K562 (cell line): ENCODE results near the gene SORCS2. TPM values are rescaled to one million over a fixed set of nuclear protein-coding genes. Genes with fewer than 3 reads are reported as not detected.

Experiments used
- ATAC-seq: fragments of 200-7000 bp; cut with Tn5 transposase; 3 replicates; pipeline ENCODE4 v1.9.1; 2020; ENCODE audit warnings: moderate library complexity
- BruUV-seq: library from RNA; stranded (reverse); fragments of 400-500 nt; replicated peaks from 2 replicates; lab custom pipeline; 2021; lab: Mats Ljungman, UMichigan
- CTCF ChIA-PET: fragments of 300-600 bp; formaldehyde crosslinking; extraction: SDS; loops from one replicate; lab custom pipeline; 2021; ENCODE audit warnings: low intra/inter-chr PET ratio; lab: Yijun Ruan, JAX
- POLR2A ChIA-PET: fragments of 300-600, 350-650 bp; sonication (Branson Sonifier 250); formaldehyde crosslinking; extraction: SDS; loops from one replicate; lab custom pipeline; 2021; ENCODE audit warnings: antibody characterized with exemption, inconsistent platforms; lab: Yijun Ruan, JAX
- DNase-seq, 4 experiments: peaks; one replicate each; pipeline versions ENCODE4 v3.0.0 to v3.0.0-alpha.2; 2011 to 2018; ENCODE audit warnings: low spot score in 3 of 4, mixed read lengths in 3 of 4; ENCODE audit errors: extremely low read depth in 1 of 4
- FAIRE-seq: peaks from 2 replicates; lab custom pipeline; 2011; peaks lifted over from hg19 to GRCh38; lab: Jason Lieb, UNC
- H2AFZ ChIP-seq: 2 replicates; pipeline ENCODE4 v1.6.0; 2011; ENCODE audit warnings: low read depth, low read length, control low read depth, inconsistent platforms
- H3K27ac ChIP-seq: fragments of 200-600 bp; 3 replicates; pipeline ENCODE4 v1.8.0; 2011; ENCODE audit warnings: low read depth, mild to moderate bottlenecking, control low read depth, inconsistent platforms, low read length, moderate library complexity, mixed read lengths; ENCODE audit errors: extremely low read depth
- H3K27me3 ChIP-seq, 2 experiments: fragments of 300-600 bp in 1 of 2; 2 replicates in 1 of 2; 3 replicates in 1 of 2; pipeline versions ENCODE4 v1.6.0 to v1.8.0; 2011; ENCODE audit warnings: inconsistent platforms in 2 of 2, low read length in 2 of 2, mild to moderate bottlenecking in 1 of 2, mixed read lengths in 1 of 2, moderate library complexity in 1 of 2; ENCODE audit not compliant: control insufficient read depth in 2 of 2, insufficient read depth in 2 of 2
- H3K36me3 ChIP-seq: fragments of 300-600 bp; 3 replicates; pipeline ENCODE4 v1.8.0; 2011; ENCODE audit warnings: mild to moderate bottlenecking, low read length, inconsistent platforms; ENCODE audit not compliant: control insufficient read depth, insufficient read depth
- H3K4me1 ChIP-seq, 2 experiments: fragments of 200-600 bp in 1 of 2; replicated peaks in 1 of 2; 2 replicates in 1 of 2; 3 replicates in 1 of 2; pipeline versions ENCODE4 v1.5.1 to v1.8.0; 2011; ENCODE audit warnings: inconsistent platforms in 2 of 2, low read length in 2 of 2, mild to moderate bottlenecking in 1 of 2, mixed read lengths in 1 of 2, moderate library complexity in 1 of 2; ENCODE audit not compliant: control insufficient read depth in 2 of 2, insufficient read depth in 2 of 2
- H3K4me2 ChIP-seq: 2 replicates; pipeline ENCODE4 v1.6.1; 2011; ENCODE audit warnings: low read length, control low read depth, inconsistent platforms, mixed read lengths; ENCODE audit not compliant: insufficient read depth
- H3K4me3 ChIP-seq: fragments of 200-600 bp; sonication (generic), shearing (Covaris generic); 2 replicates; pipeline ENCODE4 v1.5.1; 2016; ENCODE audit warnings: control low read depth, inconsistent platforms
- H3K79me2 ChIP-seq: fragments of 200-600 bp; 3 replicates; pipeline ENCODE4 v1.8.0; 2011; ENCODE audit warnings: low read length, inconsistent platforms; ENCODE audit not compliant: control insufficient read depth, insufficient read depth
- H3K9ac ChIP-seq, 2 experiments: 2 replicates each; pipeline versions ENCODE4 v1.6.0 to v1.6.1; 2011; ENCODE audit warnings: low read depth in 2 of 2, low read length in 2 of 2, control low read depth in 1 of 2, inconsistent platforms in 1 of 2, mild to moderate bottlenecking in 1 of 2, mixed read lengths in 1 of 2; ENCODE audit not compliant: insufficient read depth in 1 of 2
- H3K9me1 ChIP-seq: one replicate; pipeline ENCODE4 v1.6.0; 2011; ENCODE audit warnings: inconsistent platforms, mild to moderate bottlenecking, low read length, moderate library complexity; ENCODE audit not compliant: control insufficient read depth, insufficient read depth
- H3K9me3 ChIP-seq: replicated peaks from 2 replicates; pipeline ENCODE4 v1.5.1; 2011; ENCODE audit warnings: low read depth, low read length, inconsistent platforms; ENCODE audit not compliant: control insufficient read depth, insufficient read depth
- H4K20me1 ChIP-seq: replicated peaks from 2 replicates; pipeline ENCODE4 v1.6.1; 2011; ENCODE audit warnings: low read length, inconsistent platforms, mixed read lengths; ENCODE audit not compliant: control insufficient read depth, insufficient read depth
- C11orf30 ChIP-seq: fragments of 450-650 bp; IDR thresholded peaks from 2 replicates; pipeline ENCODE4 v1.6.1; 2016; ENCODE audit warnings: low read depth, mild to moderate bottlenecking
- CBFA2T3 ChIP-seq: fragments of 450-650 bp; IDR thresholded peaks from 2 replicates; pipeline ENCODE4 v1.6.1; 2017
- EZH2 ChIP-seq: IDR thresholded peaks from 2 replicates; pipeline ENCODE4 v1.6.1; 2012; ENCODE audit warnings: low read depth, mild to moderate bottlenecking, inconsistent platforms, low read length, borderline replicate concordance
- FOXK1 ChIP-seq: sonication (generic); formaldehyde crosslinking; IDR thresholded peaks from 2 replicates; pipeline ENCODE4 v1.8.0; 2022; ENCODE audit warnings: missing genetic modification reagents, mild to moderate bottlenecking, borderline replicate concordance
- MYNN ChIP-seq, 2 experiments: sonication (generic); formaldehyde crosslinking in 1 of 2; IDR thresholded peaks; 2 replicates each; pipeline versions ENCODE4 v1.5.0 to v1.6.1; 2016 to 2020; ENCODE audit warnings: antibody characterized with exemption in 1 of 2, missing genetic modification reagents in 1 of 2
- NELFE ChIP-seq: IDR thresholded peaks from 2 replicates; pipeline ENCODE4 v1.6.1; 2011; ENCODE audit warnings: mild to moderate bottlenecking; ENCODE audit not compliant: insufficient read depth, insufficient read length
- NFIC ChIP-seq: fragments of 450-650 bp; IDR thresholded peaks from 2 replicates; pipeline ENCODE4 v1.6.1; 2017; ENCODE audit warnings: mild to moderate bottlenecking, inconsistent platforms
- RFX7 ChIP-seq: fragments of 250-450 bp; sonication (Bioruptor Pico); IDR thresholded peaks from 2 replicates; pipeline ENCODE4 v1.5.1; 2021; ENCODE audit warnings: mild to moderate bottlenecking
- SREBF2 ChIP-seq: sonication (generic); formaldehyde crosslinking; IDR thresholded peaks from 2 replicates; pipeline ENCODE4 v1.4.0; 2020; ENCODE audit warnings: mild to moderate bottlenecking, missing genetic modification reagents
- TEAD2 ChIP-seq: fragments of 450-650 bp; IDR thresholded peaks from 2 replicates; pipeline ENCODE4 v1.6.1; 2016; ENCODE audit warnings: missing genetic modification characterization, control low read depth, missing compliant biosample characterization
- ZNF134 ChIP-seq: fragments of 250-450 bp; sonication (Bioruptor Pico); conservative IDR thresholded peaks from 2 replicates; pipeline ENCODE4 v1.4.0; 2020
- ZNF197 ChIP-seq: fragments of 200-800 bp; sonication (Bioruptor generic); IDR thresholded peaks from 2 replicates; pipeline ENCODE4 v1.6.1; 2016; ENCODE audit warnings: low read depth, missing genetic modification characterization, missing compliant biosample characterization
- ZNF707 ChIP-seq: fragments of 250-450 bp; sonication (Bioruptor Pico); conservative IDR thresholded peaks from 2 replicates; pipeline ENCODE4 v1.8.0; 2022; ENCODE audit warnings: inconsistent platforms, mild to moderate bottlenecking, moderate library complexity
- WGBS: fragments of 100-300 bp; shearing (Covaris generic); methylation state at CpG from one replicate; pipeline ENCODE4 v1.1.6; 2016; ENCODE audit warnings: low coverage, mixed read lengths; ENCODE audit not compliant: insufficient coverage; ENCODE audit errors: missing lambda C conversion rate; 5-methylcytosine and 5-hydroxymethylcytosine counted together
- in situ Hi-C: fragments of 300-500 bp; cut with MboI; formaldehyde crosslinking; loops from 4 replicates; pipeline ENCODE4 v1.15.0; 2018; ENCODE audit warnings: inconsistent platforms, mixed read lengths
- intact Hi-C: fragments of 100-400 bp; cut with micrococcal nuclease; formaldehyde crosslinking; loops from 2 replicates; pipeline ENCODE4 v1.14.2; 2022
- polyA plus RNA-seq, 8 experiments: library from polyadenylated mRNA; depleted of rRNA in 4 of 8; stranded (reverse) in 5 of 8; unstranded in 3 of 8; fragments of >200 nt; fragmentation: Nextera tagmentation in 2 of 8; fragmentation: Illumina TruSeq in 1 of 8; extraction: Ambion mirVana in 2 of 8; extraction: Trizol in 1 of 8; gene quantifications; 2 replicates each; pipeline versions ENCODE4 v1.2.1 to v1.2.3, GENCODE V29; 2011 to 2014; ENCODE audit warnings: inconsistent platforms in 1 of 8, missing spikeins in 1 of 8
- total RNA-seq, 7 experiments: library from RNA; depleted of rRNA in 6 of 7; stranded (reverse); fragments of >200 nt in 6 of 7; fragmentation: Illumina TruSeq in 2 of 7; extraction: Trizol in 2 of 7; gene quantifications; 2 replicates each; pipeline versions ENCODE4 v1.2.1 to v1.2.3, GENCODE V29; 2011 to 2021; ENCODE audit warnings: low replicate concordance in 1 of 7
- TF ChIP-seq, protein P1 (sequence below): fragments of 250-450 bp; sonication (Bioruptor Pico); IDR thresholded peaks from 2 replicates; pipeline ENCODE4 v1.5.0; 2021; ENCODE audit warnings: mild to moderate bottlenecking, borderline replicate concordance
- TF ChIP-seq, protein P2 (sequence below): sonication (generic); formaldehyde crosslinking; IDR thresholded peaks from 2 replicates; pipeline ENCODE4 v1.8.0; 2023; ENCODE audit warnings: mild to moderate bottlenecking, missing genetic modification reagents

SORCS2 gene
- total and polyA plus RNA-seq, 9 of the 15 experiments (the other 6 are each of a cell fraction or from before 2014, with no cell fraction given), result not detected

DNA sequence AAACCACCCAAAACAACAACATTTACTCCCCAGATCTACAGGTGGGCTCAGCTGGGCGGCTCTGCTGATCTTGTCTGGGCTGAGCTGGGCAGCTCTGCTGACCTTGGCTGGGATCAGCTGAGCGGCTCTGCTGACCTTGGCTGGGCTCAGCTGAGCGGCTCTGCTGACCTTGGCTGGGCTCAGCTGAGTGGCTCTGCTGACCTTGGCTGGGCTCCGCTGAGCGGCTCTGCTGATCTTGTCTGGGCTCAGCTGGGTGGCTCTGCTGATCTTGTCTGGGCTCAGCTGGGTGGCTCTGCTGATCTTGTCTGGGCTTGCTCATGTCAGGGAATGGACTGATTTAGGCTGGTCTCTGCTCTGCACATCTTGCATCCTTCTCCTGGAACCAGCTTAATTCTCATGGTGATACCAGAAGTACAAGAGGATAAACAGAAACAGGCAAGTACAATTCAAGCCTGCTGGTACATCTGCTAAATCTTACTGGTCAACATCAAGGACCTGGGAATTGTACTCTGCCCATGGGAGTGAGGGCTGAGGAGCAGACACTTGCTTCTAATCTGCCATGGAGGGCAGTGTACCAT lies 490.9 kb downstream of the SORCS2 start:
- DNase-seq (no peak), FAIRE-seq (no peak), ATAC-seq (no peak)
- no peaks in the 10 kb centered on the region for H3K36me3 ChIP-seq
- ChIA-PET CTCF (no interaction called here), POLR2A (interaction anchor here (0.5 to 0.7 kb wide), 2 partner anchors 20 to 95 kb away, joined by 3 to 5 read pairs; no protein-coding TSS in a partner anchor)
- no peak overlapping the region for H3K4me2 ChIP-seq
- H4K20me1 ChIP-seq, result no peaks in the 10 kb centered on the region
- in situ Hi-C loops (no loop called here), intact Hi-C loops (no loop called here)
- H3K9ac ChIP-seq, result no peak overlapping the region
- H3K79me2 ChIP-seq, result no peaks in the 10 kb centered on the region
- H2AFZ ChIP-seq, result no peak overlapping the region
- WGBS, result 0% methylated on average over 4 of the region's 5 CpGs
- no peaks in the 10 kb centered on the region for H3K9me1 ChIP-seq
- no peaks in the 10 kb centered on the region for H3K4me1 ChIP-seq
- TF ChIP-seq ZNF707 (CRISPR knock-in tag) (no peak), SREBF2 (CRISPR knock-in tag) (no peak), NELFE (no peak), FOXK1 (CRISPR knock-in tag) (no peak), ZNF134 (no peak), RFX7 (CRISPR knock-in tag) (no peak), EZH2 (no peak), CBFA2T3 (no peak), NFIC (no peak), MYNN (IDR thresholded peaks at IDR 0.05) (no peak), MYNN (CRISPR knock-in tag; IDR thresholded peaks at IDR 0.05) (no peak), C11orf30 (no peak), TEAD2 (tag) (no peak), ZNF197 (no peak)
- TF ChIP-seq, protein P1, sequence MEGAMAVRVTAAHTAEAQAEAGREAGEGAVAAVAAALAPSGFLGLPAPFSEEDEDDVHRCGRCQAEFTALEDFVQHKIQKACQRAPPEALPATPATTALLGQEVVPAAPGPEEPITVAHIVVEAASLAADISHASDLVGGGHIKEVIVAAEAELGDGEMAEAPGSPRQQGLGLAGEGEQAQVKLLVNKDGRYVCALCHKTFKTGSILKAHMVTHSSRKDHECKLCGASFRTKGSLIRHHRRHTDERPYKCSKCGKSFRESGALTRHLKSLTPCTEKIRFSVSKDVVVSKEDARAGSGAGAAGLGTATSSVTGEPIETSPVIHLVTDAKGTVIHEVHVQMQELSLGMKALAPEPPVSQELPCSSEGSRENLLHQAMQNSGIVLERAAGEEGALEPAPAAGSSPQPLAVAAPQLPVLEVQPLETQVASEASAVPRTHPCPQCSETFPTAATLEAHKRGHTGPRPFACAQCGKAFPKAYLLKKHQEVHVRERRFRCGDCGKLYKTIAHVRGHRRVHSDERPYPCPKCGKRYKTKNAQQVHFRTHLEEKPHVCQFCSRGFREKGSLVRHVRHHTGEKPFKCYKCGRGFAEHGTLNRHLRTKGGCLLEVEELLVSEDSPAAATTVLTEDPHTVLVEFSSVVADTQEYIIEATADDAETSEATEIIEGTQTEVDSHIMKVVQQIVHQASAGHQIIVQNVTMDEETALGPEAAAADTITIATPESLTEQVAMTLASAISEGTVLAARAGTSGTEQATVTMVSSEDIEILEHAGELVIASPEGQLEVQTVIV, result no peak
- TF ChIP-seq, protein P2, sequence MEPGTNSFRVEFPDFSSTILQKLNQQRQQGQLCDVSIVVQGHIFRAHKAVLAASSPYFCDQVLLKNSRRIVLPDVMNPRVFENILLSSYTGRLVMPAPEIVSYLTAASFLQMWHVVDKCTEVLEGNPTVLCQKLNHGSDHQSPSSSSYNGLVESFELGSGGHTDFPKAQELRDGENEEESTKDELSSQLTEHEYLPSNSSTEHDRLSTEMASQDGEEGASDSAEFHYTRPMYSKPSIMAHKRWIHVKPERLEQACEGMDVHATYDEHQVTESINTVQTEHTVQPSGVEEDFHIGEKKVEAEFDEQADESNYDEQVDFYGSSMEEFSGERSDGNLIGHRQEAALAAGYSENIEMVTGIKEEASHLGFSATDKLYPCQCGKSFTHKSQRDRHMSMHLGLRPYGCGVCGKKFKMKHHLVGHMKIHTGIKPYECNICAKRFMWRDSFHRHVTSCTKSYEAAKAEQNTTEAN (CRISPR knock-in tag), result no peak
- no peak overlapping the region for H3K27ac ChIP-seq
- no peaks in the 10 kb centered on the region for H3K9me3 ChIP-seq
- H3K27me3 ChIP-seq, result peaks cover 0 to 22% of the 10 kb centered on the region in 2 experiments; a peak in 3 of 5 replicates
- H3K4me3 ChIP-seq, result no peak overlapping the region
- no TSS peak for BruUV-seq
